Skeletal muscle tissue (tissue), 4 donors: ENCODE data around the gene FSD2. TPM values are rescaled to one million over a fixed set of nuclear protein-coding genes. Genes with fewer than 3 reads are reported as not detected.
"Not testable (repeated sequence)": the region's sequence is repeated elsewhere in the genome, so short reads cannot be mapped to it uniquely, and the experiment has no call there.

Experiments used
- H3K27ac ChIP-seq: one replicate; pipeline ENCODE4 v1.7.0; 2013; ENCODE audit warnings: mild to moderate bottlenecking, low read depth, low read length, inconsistent platforms
- H3K27me3 ChIP-seq, 3 donors: one replicate each; pipeline ENCODE4 v1.7.0; 2013; ENCODE audit warnings: low read length in 3 of 3; ENCODE audit not compliant: control insufficient read depth in 3 of 3, insufficient read depth in 3 of 3
- H3K36me3 ChIP-seq, 3 donors: one replicate each; pipeline ENCODE4 v1.7.0; 2013; ENCODE audit warnings: low read length in 3 of 3; ENCODE audit not compliant: control insufficient read depth in 3 of 3, insufficient read depth in 3 of 3
- H3K4me1 ChIP-seq, 3 donors: one replicate each; pipeline ENCODE4 v1.7.0; 2013; ENCODE audit warnings: low read length in 3 of 3, mild to moderate bottlenecking in 3 of 3; ENCODE audit not compliant: control insufficient read depth in 3 of 3, insufficient read depth in 3 of 3
- H3K4me3 ChIP-seq, 3 donors: one replicate each; pipeline ENCODE4 v1.7.0; 2013; ENCODE audit warnings: low read length in 3 of 3
- H3K9ac ChIP-seq, 3 donors: one replicate each; pipeline ENCODE4 v1.7.0; 2013; ENCODE audit warnings: low read length in 3 of 3, mild to moderate bottlenecking in 3 of 3, moderate library complexity in 2 of 3, low read depth in 1 of 3
- H3K9me3 ChIP-seq, 3 donors: one replicate each; pipeline ENCODE4 v1.7.0; 2013; ENCODE audit warnings: low read length in 3 of 3; ENCODE audit not compliant: control insufficient read depth in 3 of 3
- total RNA-seq: library from RNA; depleted of rRNA; stranded (reverse); fragments of >200 nt; gene quantifications from one replicate; pipeline ENCODE4 v1.2.3, GENCODE V29; 2014
- donor health status: Osteomylitis.

The FSD2 gene
- total RNA-seq, 1 donor from 2014 or later = 26.6 TPM

- H3K4me3 ChIP-seq = no peak overlapping the region
- peaks cover 39 to 55% (median 41%) of the 10 kb centered on the region in 3 donors for H3K36me3 ChIP-seq
- H3K9me3 ChIP-seq = no peaks in the 10 kb centered on the region
- H3K27ac ChIP-seq = no peak overlapping the region
- H3K4me1 ChIP-seq = peaks cover 7 to 39% (median 39%) of the 10 kb centered on the region in 3 donors
- H3K9ac ChIP-seq = peak overlapping the region in 1 of 3 donors; percentile 25
- H3K27me3 ChIP-seq = no peaks in the 10 kb centered on the region
These were observed 33.9 kb downstream of the FSD2 start for GRCh38 chr15:82771789-82772607.

GRCh38 chr15:82768414-82769054 is 37.3 kb downstream of the FSD2 start:
- Histone ChIP-seq H3K27me3 (no peaks in the 10 kb centered on the region), H3K4me1 (peaks cover 31 to 74% (median 69%) of the 10 kb centered on the region in 3 donors), H3K9ac (no peak overlapping the region), H3K27ac (peak overlapping the region; percentile 33), H3K36me3 (peaks cover 43 to 55% (median 43%) of the 10 kb centered on the region in 3 donors), H3K4me3 (no peak overlapping the region), H3K9me3 (no peaks in the 10 kb centered on the region)

GRCh38 chr15:82767163-82767829 is 38.6 kb downstream of the FSD2 start:
- peaks cover 37 to 81% (median 77%) of the 10 kb centered on the region in 3 donors for H3K4me1 ChIP-seq
- no peak overlapping the region for H3K9ac ChIP-seq
- no peak overlapping the region for H3K4me3 ChIP-seq
- H3K36me3 ChIP-seq = peaks cover 38 to 42% (median 42%) of the 10 kb centered on the region in 3 donors
- peak overlapping the region; percentile 33 for H3K27ac ChIP-seq
- no peaks in the 10 kb centered on the region for H3K9me3 ChIP-seq
- H3K27me3 ChIP-seq = no peaks in the 10 kb centered on the region

GRCh38 chr15:82766201-82766600 is 39.7 kb downstream of the FSD2 start:
- not testable (repeated sequence) for H3K4me3 ChIP-seq, H3K9me3 ChIP-seq, H3K27me3 ChIP-seq
- H3K9ac ChIP-seq = peak overlapping the region in 1 of 3 donors; percentile 65
- H3K4me1 ChIP-seq = peaks cover 37 to 74% (median 68%) of the 10 kb centered on the region in 3 donors
- peak overlapping the region; percentile 92 for H3K27ac ChIP-seq
- H3K36me3 ChIP-seq = peaks cover 31 to 42% (median 33%) of the 10 kb centered on the region in 3 donors

GRCh38 chr15:82764740-82765139 is 41.1 kb downstream of the FSD2 start:
- peak overlapping the region; percentile 92 for H3K27ac ChIP-seq

GRCh38 chr15:82764117-82764490 is 41.8 kb downstream of the FSD2 start:
- Histone ChIP-seq H3K27me3 (no peaks in the 10 kb centered on the region), H3K27ac (peak overlapping the region; percentile 92), H3K9me3 (no peaks in the 10 kb centered on the region), H3K36me3 (peaks cover 32 to 46% (median 34%) of the 10 kb centered on the region in 3 donors), H3K4me3 (no peak overlapping the region), H3K4me1 (peaks cover 37 to 68% (median 60%) of the 10 kb centered on the region in 3 donors), H3K9ac (peak overlapping the region in 2 of 3 donors; percentile 47 to 50)

More at GRCh38 chr15:82764740-82765139, 41.1 kb downstream of the FSD2 start:
- Histone ChIP-seq H3K9ac (peak overlapping the region in 2 of 3 donors; percentile 35 to 65), H3K4me3 (peak overlapping the region in 1 of 3 donors; percentile 45), H3K9me3 (no peaks in the 10 kb centered on the region), H3K4me1 (peaks cover 37 to 72% (median 63%) of the 10 kb centered on the region in 3 donors), H3K27me3 (no peaks in the 10 kb centered on the region), H3K36me3 (peaks cover 29 to 45% (median 35%) of the 10 kb centered on the region in 3 donors)

GRCh38 chr15:82763361-82764116 is 42.3 kb downstream of the FSD2 start:
- Histone ChIP-seq H3K27ac (peak overlapping the region; percentile 92), H3K9ac (peak overlapping the region in 2 of 3 donors; percentile 47 to 50), H3K36me3 (peaks cover 32 to 52% (median 40%) of the 10 kb centered on the region in 3 donors), H3K9me3 (no peaks in the 10 kb centered on the region), H3K27me3 (no peaks in the 10 kb centered on the region), H3K4me1 (peaks cover 33 to 68% (median 57%) of the 10 kb centered on the region in 3 donors), H3K4me3 (no peak overlapping the region)

- H3K9ac ChIP-seq = peak overlapping the region; percentile 82 to 99 (median 97)
- peaks cover 9 to 21% (median 20%) of the 10 kb centered on the region in 3 donors for H3K36me3 ChIP-seq
- peaks cover 15 to 32% (median 28%) of the 10 kb centered on the region in 3 donors for H3K4me1 ChIP-seq
- H3K9me3 ChIP-seq = no peaks in the 10 kb centered on the region
- H3K4me3 ChIP-seq = peak overlapping the region; percentile 93 to 98 (median 96)
- H3K27me3 ChIP-seq = no peaks in the 10 kb centered on the region
- H3K27ac ChIP-seq = peak overlapping the region; percentile 95
These were observed 54.6 kb downstream of the FSD2 start for GRCh38 chr15:82751308-82751707.

GRCh38 chr15:82750831-82751180 is 55.1 kb downstream of the FSD2 start:
- Histone ChIP-seq H3K9ac (peak overlapping the region; percentile 82 to 99 (median 97)), H3K9me3 (no peaks in the 10 kb centered on the region), H3K27me3 (no peaks in the 10 kb centered on the region), H3K36me3 (peaks cover 5 to 17% (median 16%) of the 10 kb centered on the region in 3 donors), H3K27ac (peak overlapping the region; percentile 95), H3K4me3 (peak overlapping the region; percentile 93 to 98 (median 96)), H3K4me1 (peaks cover 15 to 32% (median 28%) of the 10 kb centered on the region in 3 donors)
